GM23338 (cell line): ENCODE results near the gene CNN2. TPM values are rescaled to one million over a fixed set of nuclear protein-coding genes. Genes with fewer than 3 reads are reported as not detected.
A peak's percentile ranks its signal among the peaks of the same experiment; 100 is the strongest.

Experiments used
- ATAC-seq: fragments of 200-7000 bp; cut with Tn5 transposase; 3 replicates; pipeline ENCODE4 v1.9.1; 2020
- DNase-seq: peaks from one replicate; pipeline ENCODE4 v3.0.0-alpha.2; 2015; ENCODE audit warnings: low spot score
- H2AFZ ChIP-seq: fragments of 200-600 bp; sonication (generic); 2 replicates; pipeline ENCODE4 v1.8.0; 2016; ENCODE audit warnings: antibody characterized with exemption, mild to moderate bottlenecking, moderate library complexity
- H3F3A ChIP-seq: fragments of 200-600 bp; sonication (generic); replicated peaks from 2 replicates; pipeline ENCODE4 v1.8.0; 2017; ENCODE audit warnings: antibody characterized with exemption, mixed run types, low read depth
- H3K27ac ChIP-seq: fragments of 200-600 bp; sonication (generic); 2 replicates; pipeline ENCODE4 v1.6.1; 2016; ENCODE audit warnings: low read depth
- H3K27me3 ChIP-seq: fragments of 200-600 bp; sonication (generic); 2 replicates; pipeline ENCODE4 v1.8.0; 2016; ENCODE audit warnings: mild to moderate bottlenecking, mixed run types, moderate library complexity; ENCODE audit not compliant: insufficient read depth
- H3K36me3 ChIP-seq: fragments of 200-600 bp; sonication (generic); 2 replicates; pipeline ENCODE4 v1.8.0; 2016; ENCODE audit warnings: mild to moderate bottlenecking; ENCODE audit not compliant: insufficient read depth
- H3K4me1 ChIP-seq: fragments of 200-600 bp; sonication (generic); 2 replicates; pipeline ENCODE4 v1.8.0; 2016; ENCODE audit warnings: mild to moderate bottlenecking, moderate library complexity; ENCODE audit not compliant: insufficient read depth
- H3K4me2 ChIP-seq: fragments of 200-600 bp; sonication (generic); 2 replicates; pipeline ENCODE4 v1.7.1; 2017; ENCODE audit warnings: mixed run types
- H3K4me3 ChIP-seq: fragments of 200-600 bp; sonication (generic); 2 replicates; pipeline ENCODE4 v1.6.1; 2016; ENCODE audit warnings: mixed run types
- H3K79me2 ChIP-seq: fragments of 200-600 bp; sonication (generic); replicated peaks from 2 replicates; pipeline ENCODE4 v1.8.0; 2017; ENCODE audit warnings: mild to moderate bottlenecking; ENCODE audit not compliant: insufficient read depth
- H3K9me2 ChIP-seq: fragments of 200-600 bp; sonication (generic); 2 replicates; pipeline ENCODE4 v1.8.0; 2017; ENCODE audit not compliant: insufficient read depth
- H4K20me1 ChIP-seq: fragments of 200-600 bp; sonication (generic); replicated peaks from 2 replicates; pipeline ENCODE4 v1.8.0; 2017; ENCODE audit warnings: mild to moderate bottlenecking; ENCODE audit not compliant: insufficient read depth
- H3K27ac Mint-ChIP-seq: 2 replicates; pipeline ENCODE4 v1.8.0; 2020; ENCODE audit warnings: inconsistent platforms, mild to moderate bottlenecking, moderate library complexity, mixed read lengths
- H3K27me3 Mint-ChIP-seq: 3 replicates; pipeline ENCODE4 v1.8.0; 2022; ENCODE audit warnings: low read depth, mild to moderate bottlenecking, moderate library complexity, mixed read lengths, inconsistent platforms; ENCODE audit not compliant: insufficient read depth, poor library complexity
- H3K36me3 Mint-ChIP-seq: 3 replicates; pipeline ENCODE4 v1.8.0; 2021; ENCODE audit warnings: low read depth, mild to moderate bottlenecking, inconsistent platforms, moderate library complexity, mixed read lengths
- H3K4me1 Mint-ChIP-seq: 3 replicates; pipeline ENCODE4 v1.8.0; 2020; ENCODE audit warnings: mild to moderate bottlenecking, inconsistent platforms, mixed read lengths
- H3K4me3 Mint-ChIP-seq: 3 replicates; pipeline ENCODE4 v1.8.0; 2021; ENCODE audit warnings: moderate library complexity, mild to moderate bottlenecking, inconsistent platforms, mixed read lengths
- H3K9me3 Mint-ChIP-seq: 3 replicates; pipeline ENCODE4 v1.8.0; 2020; ENCODE audit warnings: moderate library complexity, mild to moderate bottlenecking, inconsistent platforms, mixed read lengths
- NANOG ChIP-seq: IDR thresholded peaks from 2 replicates; pipeline ENCODE4 v1.6.1; 2016; ENCODE audit warnings: antibody characterized with exemption, borderline replicate concordance
- POLR2AphosphoS5 ChIP-seq: IDR thresholded peaks from 2 replicates; pipeline ENCODE4 v1.6.1; 2016; ENCODE audit warnings: antibody characterized with exemption, low read depth
- polyA plus RNA-seq: library from polyadenylated mRNA; unstranded; fragments of >200 nt; fragmentation: Nextera tagmentation; extraction: Ambion mirVana; gene quantifications from 2 replicates; pipeline ENCODE4 v1.2.1, GENCODE V29; 2016
- small RNA-seq: library from RNA; depleted of rRNA; stranded (forward); fragments of <200 nt; gene quantifications from one replicate; pipeline ENCODE3, GENCODE V24; 2014; ENCODE audit warnings: low replicate concordance
- total RNA-seq: library from RNA; depleted of rRNA; stranded (reverse); fragments of >200 nt; shearing (Covaris generic); gene quantifications from 2 replicates; pipeline ENCODE4 v1.2.3, GENCODE V29; 2014; rRNA removed
- TF ChIP-seq, protein P1 (sequence below): fragments of 250-450 bp; sonication (Bioruptor Pico); IDR thresholded peaks from 2 replicates; pipeline ENCODE4 v1.5.0; 2020; ENCODE audit warnings: mild to moderate bottlenecking, moderate library complexity

The CNN2 gene
- total and polyA plus RNA-seq, 2 experiments from 2014 or later = 330 to 392 TPM

DNA sequence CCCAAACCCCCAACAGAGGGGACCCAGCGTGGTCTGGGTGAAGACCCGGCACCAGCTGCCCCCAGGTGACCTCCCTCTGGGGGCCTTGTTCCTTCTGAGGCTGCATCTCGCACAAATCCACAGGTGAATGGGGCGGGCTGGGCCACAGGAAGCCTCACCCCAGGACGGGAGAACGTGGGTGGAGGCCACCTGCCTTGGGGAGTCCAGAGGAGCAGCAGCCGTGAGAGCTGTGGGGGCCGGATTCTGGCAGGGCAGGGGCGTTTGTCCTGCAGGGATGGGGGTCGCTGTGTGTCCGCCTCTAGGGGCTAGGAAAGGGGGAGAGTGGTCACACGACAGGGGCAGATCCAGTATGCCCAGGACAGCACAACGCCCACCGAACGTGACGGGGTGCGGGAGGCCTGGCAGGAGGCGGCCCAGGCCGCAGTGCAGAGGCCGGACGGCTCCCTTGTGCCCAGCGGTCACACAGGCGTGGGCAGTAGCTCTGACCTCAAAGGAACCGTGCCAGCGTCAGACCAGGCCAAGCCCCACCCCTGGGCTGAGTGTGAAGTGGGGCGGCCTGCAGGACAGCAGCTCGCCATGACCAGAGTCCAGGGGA is 62.1 kb downstream of the CNN2 start:
- peaks cover 17% of the 10 kb centered on the region for H3K27me3 Mint-ChIP-seq
- H2AFZ ChIP-seq = no peak overlapping the region
- H3K4me1 ChIP-seq = no peaks in the 10 kb centered on the region
- ATAC-seq = no peak
- no peaks in the 10 kb centered on the region; the same call in 2 of the 3 replicates for H3K9me3 Mint-ChIP-seq
- no peaks in the 10 kb centered on the region for H3K27me3 ChIP-seq
- peaks cover 9% of the 10 kb centered on the region; the same call in 1 of the 2 replicates for H3K36me3 ChIP-seq
- peaks cover 9% of the 10 kb centered on the region for H4K20me1 ChIP-seq
- no peaks in the 10 kb centered on the region for H3K9me2 ChIP-seq
- H3F3A ChIP-seq = peaks cover 26% of the 10 kb centered on the region; the same call in 1 of the 2 replicates
- H3K27ac Mint-ChIP-seq = no peak overlapping the region
- peaks cover under 1% of the 10 kb centered on the region; the same call in 1 of the 3 replicates for H3K4me1 Mint-ChIP-seq
- peaks cover 7% of the 10 kb centered on the region for H3K79me2 ChIP-seq
- TF ChIP-seq POLR2AphosphoS5 (peak; percentile 24; the same call in 1 of the 2 replicates), NANOG (no peak)
- TF ChIP-seq, protein P1, sequence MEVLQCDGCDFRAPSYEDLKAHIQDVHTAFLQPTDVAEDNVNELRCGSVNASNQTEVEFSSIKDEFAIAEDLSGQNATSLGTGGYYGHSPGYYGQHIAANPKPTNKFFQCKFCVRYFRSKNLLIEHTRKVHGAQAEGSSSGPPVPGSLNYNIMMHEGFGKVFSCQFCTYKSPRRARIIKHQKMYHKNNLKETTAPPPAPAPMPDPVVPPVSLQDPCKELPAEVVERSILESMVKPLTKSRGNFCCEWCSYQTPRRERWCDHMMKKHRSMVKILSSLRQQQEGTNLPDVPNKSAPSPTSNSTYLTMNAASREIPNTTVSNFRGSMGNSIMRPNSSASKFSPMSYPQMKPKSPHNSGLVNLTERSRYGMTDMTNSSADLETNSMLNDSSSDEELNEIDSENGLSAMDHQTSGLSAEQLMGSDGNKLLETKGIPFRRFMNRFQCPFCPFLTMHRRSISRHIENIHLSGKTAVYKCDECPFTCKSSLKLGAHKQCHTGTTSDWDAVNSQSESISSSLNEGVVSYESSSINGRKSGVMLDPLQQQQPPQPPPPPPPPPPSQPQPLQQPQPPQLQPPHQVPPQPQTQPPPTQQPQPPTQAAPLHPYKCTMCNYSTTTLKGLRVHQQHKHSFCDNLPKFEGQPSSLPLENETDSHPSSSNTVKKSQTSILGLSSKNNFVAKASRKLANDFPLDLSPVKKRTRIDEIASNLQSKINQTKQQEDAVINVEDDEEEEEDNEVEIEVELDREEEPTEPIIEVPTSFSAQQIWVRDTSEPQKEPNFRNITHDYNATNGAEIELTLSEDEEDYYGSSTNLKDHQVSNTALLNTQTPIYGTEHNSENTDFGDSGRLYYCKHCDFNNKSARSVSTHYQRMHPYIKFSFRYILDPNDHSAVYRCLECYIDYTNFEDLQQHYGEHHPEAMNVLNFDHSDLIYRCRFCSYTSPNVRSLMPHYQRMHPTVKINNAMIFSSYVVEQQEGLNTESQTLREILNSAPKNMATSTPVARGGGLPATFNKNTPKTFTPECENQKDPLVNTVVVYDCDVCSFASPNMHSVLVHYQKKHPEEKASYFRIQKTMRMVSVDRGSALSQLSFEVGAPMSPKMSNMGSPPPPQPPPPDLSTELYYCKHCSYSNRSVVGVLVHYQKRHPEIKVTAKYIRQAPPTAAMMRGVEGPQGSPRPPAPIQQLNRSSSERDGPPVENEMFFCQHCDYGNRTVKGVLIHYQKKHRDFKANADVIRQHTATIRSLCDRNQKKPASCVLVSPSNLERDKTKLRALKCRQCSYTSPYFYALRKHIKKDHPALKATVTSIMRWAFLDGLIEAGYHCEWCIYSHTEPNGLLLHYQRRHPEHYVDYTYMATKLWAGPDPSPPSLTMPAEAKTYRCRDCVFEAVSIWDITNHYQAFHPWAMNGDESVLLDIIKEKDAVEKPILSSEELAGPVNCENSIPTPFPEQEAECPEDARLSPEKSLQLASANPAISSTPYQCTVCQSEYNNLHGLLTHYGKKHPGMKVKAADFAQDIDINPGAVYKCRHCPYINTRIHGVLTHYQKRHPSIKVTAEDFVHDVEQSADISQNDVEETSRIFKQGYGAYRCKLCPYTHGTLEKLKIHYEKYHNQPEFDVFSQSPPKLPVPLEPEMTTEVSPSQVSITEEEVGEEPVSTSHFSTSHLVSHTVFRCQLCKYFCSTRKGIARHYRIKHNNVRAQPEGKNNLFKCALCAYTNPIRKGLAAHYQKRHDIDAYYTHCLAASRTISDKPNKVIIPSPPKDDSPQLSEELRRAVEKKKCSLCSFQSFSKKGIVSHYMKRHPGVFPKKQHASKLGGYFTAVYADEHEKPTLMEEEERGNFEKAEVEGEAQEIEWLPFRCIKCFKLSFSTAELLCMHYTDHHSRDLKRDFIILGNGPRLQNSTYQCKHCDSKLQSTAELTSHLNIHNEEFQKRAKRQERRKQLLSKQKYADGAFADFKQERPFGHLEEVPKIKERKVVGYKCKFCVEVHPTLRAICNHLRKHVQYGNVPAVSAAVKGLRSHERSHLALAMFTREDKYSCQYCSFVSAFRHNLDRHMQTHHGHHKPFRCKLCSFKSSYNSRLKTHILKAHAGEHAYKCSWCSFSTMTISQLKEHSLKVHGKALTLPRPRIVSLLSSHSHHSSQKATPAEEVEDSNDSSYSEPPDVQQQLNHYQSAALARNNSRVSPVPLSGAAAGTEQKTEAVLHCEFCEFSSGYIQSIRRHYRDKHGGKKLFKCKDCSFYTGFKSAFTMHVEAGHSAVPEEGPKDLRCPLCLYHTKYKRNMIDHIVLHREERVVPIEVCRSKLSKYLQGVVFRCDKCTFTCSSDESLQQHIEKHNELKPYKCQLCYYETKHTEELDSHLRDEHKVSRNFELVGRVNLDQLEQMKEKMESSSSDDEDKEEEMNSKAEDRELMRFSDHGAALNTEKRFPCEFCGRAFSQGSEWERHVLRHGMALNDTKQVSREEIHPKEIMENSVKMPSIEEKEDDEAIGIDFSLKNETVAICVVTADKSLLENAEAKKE (CRISPR knock-in tag) = no peak
- H3K36me3 Mint-ChIP-seq = peaks cover 56% of the 10 kb centered on the region
- no peak overlapping the region for H3K4me2 ChIP-seq
- no peak for DNase-seq
- no peak overlapping the region for H3K4me3 Mint-ChIP-seq
- no peak overlapping the region for H3K27ac ChIP-seq
- no peak overlapping the region for H3K4me3 ChIP-seq

Small RNA genes lying within 50 kb of the gene (small RNA-seq; reads per million reads assigned to genes)
- gene RNU6-2 = 0.62 reads per million, percentile 43 among the genes with 10 or more reads in this experiment

Other genes with a start within 250 kb of the CNN2 start
- 539 and 552 TPM in 2 replicates for gene PTBP1, start 229.2 kb upstream of the CNN2 start, total RNA-seq
- 632 and 705 TPM in 2 replicates for gene PTBP1, start 229.2 kb upstream of the CNN2 start, polyA plus RNA-seq
- gene PLPPR3, start 204.7 kb upstream of the CNN2 start, total RNA-seq = 74.7 and 81.1 TPM in 2 replicates
- 13.6 and 14.8 TPM in 2 replicates for gene PLPPR3, start 204.7 kb upstream of the CNN2 start, polyA plus RNA-seq
- 0.50 and 1.4 TPM in 2 replicates for gene AZU1, start 198.8 kb upstream of the CNN2 start, total RNA-seq
- gene AZU1, start 198.8 kb upstream of the CNN2 start, polyA plus RNA-seq = 0.30 and 0.78 TPM in 2 replicates
- gene PRTN3, start 185.6 kb upstream of the CNN2 start, total RNA-seq = 0.21 and 2.4 TPM in 2 replicates
- gene PRTN3, start 185.6 kb upstream of the CNN2 start, polyA plus RNA-seq = 0.68 and 0.87 TPM in 2 replicates
- gene ELANE, start 174.3 kb upstream of the CNN2 start, total RNA-seq = not detected in 2 replicates
- not detected in 2 replicates for gene ELANE, start 174.3 kb upstream of the CNN2 start, polyA plus RNA-seq
- 0.90 and 3.5 TPM in 2 replicates for gene CFD, start 166.9 kb upstream of the CNN2 start, total RNA-seq
- 3.4 and 4.7 TPM in 2 replicates for gene CFD, start 166.9 kb upstream of the CNN2 start, polyA plus RNA-seq
- 62.3 and 73.6 TPM in 2 replicates for gene MED16, start 133.4 kb upstream of the CNN2 start, total RNA-seq
- 52.7 and 58.7 TPM in 2 replicates for gene MED16, start 133.4 kb upstream of the CNN2 start, polyA plus RNA-seq
- gene RNU6-9, start 133.1 kb upstream of the CNN2 start, total RNA-seq = not detected in 2 replicates
- gene RNU6-9, start 133.1 kb upstream of the CNN2 start, polyA plus RNA-seq = not detected in 2 replicates
- 87.1 and 87.8 TPM in 2 replicates for gene R3HDM4, start 113.4 kb upstream of the CNN2 start, total RNA-seq
- 76.5 and 87.4 TPM in 2 replicates for gene R3HDM4, start 113.4 kb upstream of the CNN2 start, polyA plus RNA-seq
- 2.4 and 4.0 TPM in 2 replicates for gene KISS1R, start 109.3 kb upstream of the CNN2 start, total RNA-seq
- 0.78 and 1.0 TPM in 2 replicates for gene KISS1R, start 109.3 kb upstream of the CNN2 start, polyA plus RNA-seq
- 48.8 and 51.6 TPM in 2 replicates for gene ARID3A, start 100.6 kb upstream of the CNN2 start, total RNA-seq
- 33.6 and 36.6 TPM in 2 replicates for gene ARID3A, start 100.6 kb upstream of the CNN2 start, polyA plus RNA-seq
- 112 and 157 TPM in 2 replicates for gene WDR18, start 42.3 kb upstream of the CNN2 start, total RNA-seq
- gene WDR18, start 42.3 kb upstream of the CNN2 start, polyA plus RNA-seq = 155 and 156 TPM in 2 replicates
- gene GRIN3B, start 26.2 kb upstream of the CNN2 start, total RNA-seq = 0.23 and 2.8 TPM in 2 replicates
- gene GRIN3B, start 26.2 kb upstream of the CNN2 start, polyA plus RNA-seq = 0.11 and 0.28 TPM in 2 replicates
- 144 and 196 TPM in 2 replicates for gene TMEM259, start 5.5 kb upstream of the CNN2 start, total RNA-seq
- 82.8 and 84.5 TPM in 2 replicates for gene TMEM259, start 5.5 kb upstream of the CNN2 start, polyA plus RNA-seq
- not detected in 2 replicates for gene RNU6-2, start 5.1 kb upstream of the CNN2 start, total RNA-seq
- not detected in 2 replicates for gene RNU6-2, start 5.1 kb upstream of the CNN2 start, polyA plus RNA-seq
- 18.1 and 22.2 TPM in 2 replicates for gene ABCA7, start 13.5 kb downstream of the CNN2 start, total RNA-seq
- 27.4 and 30.3 TPM in 2 replicates for gene ABCA7, start 13.5 kb downstream of the CNN2 start, polyA plus RNA-seq
- gene ARHGAP45, start 40.6 kb downstream of the CNN2 start, total RNA-seq = 56.0 and 71.8 TPM in 2 replicates
- gene ARHGAP45, start 40.6 kb downstream of the CNN2 start, polyA plus RNA-seq = 24.7 and 28.3 TPM in 2 replicates
- 257 and 303 TPM in 2 replicates for gene POLR2E, start 68.8 kb downstream of the CNN2 start, total RNA-seq
- 254 and 286 TPM in 2 replicates for gene POLR2E, start 68.8 kb downstream of the CNN2 start, polyA plus RNA-seq
- gene GPX4, start 77.4 kb downstream of the CNN2 start, total RNA-seq = 284 and 351 TPM in 2 replicates
- gene GPX4, start 77.4 kb downstream of the CNN2 start, polyA plus RNA-seq = 543 and 573 TPM in 2 replicates
- 28.0 and 35.4 TPM in 2 replicates for gene SBNO2, start 147.7 kb downstream of the CNN2 start, total RNA-seq
- gene SBNO2, start 147.7 kb downstream of the CNN2 start, polyA plus RNA-seq = 6.3 and 6.9 TPM in 2 replicates
- 84.4 and 96.5 TPM in 2 replicates for gene STK11, start 179.2 kb downstream of the CNN2 start, total RNA-seq
- gene STK11, start 179.2 kb downstream of the CNN2 start, polyA plus RNA-seq = 19.4 and 23.7 TPM in 2 replicates
- gene CBARP, start 211.4 kb downstream of the CNN2 start, total RNA-seq = 10.8 and 14.1 TPM in 2 replicates
- 2.0 TPM in 2 replicates for gene CBARP, start 211.4 kb downstream of the CNN2 start, polyA plus RNA-seq
- gene ATP5F1D, start 215.1 kb downstream of the CNN2 start, total RNA-seq = 78.7 and 139 TPM in 2 replicates
- gene ATP5F1D, start 215.1 kb downstream of the CNN2 start, polyA plus RNA-seq = 396 and 420 TPM in 2 replicates
- 84.5 and 113 TPM in 2 replicates for gene MIDN, start 222.0 kb downstream of the CNN2 start, total RNA-seq
- 28.6 and 33.3 TPM in 2 replicates for gene MIDN, start 222.0 kb downstream of the CNN2 start, polyA plus RNA-seq
- 152 and 202 TPM in 2 replicates for gene CIRBP, start 242.7 kb downstream of the CNN2 start, total RNA-seq
- gene CIRBP, start 242.7 kb downstream of the CNN2 start, polyA plus RNA-seq = 153 and 160 TPM in 2 replicates
- gene FAM174C, start 248.9 kb downstream of the CNN2 start, total RNA-seq = 39.2 and 60.4 TPM in 2 replicates
- 62.3 and 68.0 TPM in 2 replicates for gene FAM174C, start 248.9 kb downstream of the CNN2 start, polyA plus RNA-seq